Neural progenitor cell (in vitro differentiated cells): ENCODE results near the gene ZNF25. TPM values are rescaled to one million over a fixed set of nuclear protein-coding genes. Genes with fewer than 3 reads are reported as not detected.
A peak's percentile ranks its signal among the peaks of the same experiment; 100 is the strongest.

ENCODE experiments used
- DNase-seq: peaks from one replicate; pipeline ENCODE4 v3.0.0-alpha.2; 2016; ENCODE audit warnings: low spot score
- H2AFZ ChIP-seq: fragments of 200-600 bp; sonication (generic); replicated peaks from 2 replicates; pipeline ENCODE4 v1.6.1; 2016; ENCODE audit warnings: antibody characterized with exemption
- H3F3A ChIP-seq: fragments of 200-600 bp; sonication (generic); 2 replicates; pipeline ENCODE4 v1.6.1; 2016; ENCODE audit warnings: antibody characterized with exemption, low read depth
- H3K27ac ChIP-seq: fragments of 200-600 bp; sonication (generic); 2 replicates; pipeline ENCODE4 v1.5.1; 2016; ENCODE audit warnings: mild to moderate bottlenecking
- H3K27me3 ChIP-seq: fragments of 200-600 bp; sonication (generic); 2 replicates; pipeline ENCODE4 v1.6.1; 2016; ENCODE audit warnings: mild to moderate bottlenecking, moderate library complexity
- H3K36me3 ChIP-seq: fragments of 200-600 bp; sonication (generic); 2 replicates; pipeline ENCODE4 v1.5.1; 2016
- H3K4me1 ChIP-seq: fragments of 200-600 bp; sonication (generic); 2 replicates; pipeline ENCODE4 v1.6.1; 2016; ENCODE audit warnings: mixed run types
- H3K4me2 ChIP-seq: fragments of 200-600 bp; sonication (generic); 2 replicates; pipeline ENCODE4 v1.6.1; 2016
- H3K4me3 ChIP-seq: fragments of 200-600 bp; sonication (generic); 2 replicates; pipeline ENCODE4 v1.5.1; 2016
- H3K79me2 ChIP-seq: fragments of 200-600 bp; sonication (generic); 2 replicates; pipeline ENCODE4 v1.6.1; 2016; ENCODE audit warnings: low read depth
- H3K9ac ChIP-seq: fragments of 200-600 bp; sonication (generic); 2 replicates; pipeline ENCODE4 v1.6.1; 2016
- H3K9me3 ChIP-seq: fragments of 200-600 bp; sonication (generic); 2 replicates; pipeline ENCODE4 v1.5.1; 2016; ENCODE audit warnings: low read depth
- H4K20me1 ChIP-seq: fragments of 200-600 bp; sonication (generic); 2 replicates; pipeline ENCODE4 v1.6.1; 2016; ENCODE audit warnings: low read depth
- H3K27ac Mint-ChIP-seq: 3 replicates; pipeline ENCODE4 v1.8.0; 2021; ENCODE audit warnings: mixed read lengths
- H3K27me3 Mint-ChIP-seq: 2 replicates; pipeline ENCODE4 v1.8.0; 2022; ENCODE audit warnings: low read depth, mild to moderate bottlenecking, inconsistent platforms, moderate library complexity, mixed read lengths; ENCODE audit not compliant: insufficient read depth
- H3K36me3 Mint-ChIP-seq: 3 replicates; pipeline ENCODE4 v1.8.0; 2021; ENCODE audit warnings: mixed read lengths
- H3K4me1 Mint-ChIP-seq: 3 replicates; pipeline ENCODE4 v1.8.0; 2021; ENCODE audit warnings: mixed read lengths
- H3K4me3 Mint-ChIP-seq: 3 replicates; pipeline ENCODE4 v1.8.0; 2021; ENCODE audit warnings: mild to moderate bottlenecking, moderate library complexity, mixed read lengths
- H3K9me3 Mint-ChIP-seq: 3 replicates; pipeline ENCODE4 v1.8.0; 2020; ENCODE audit warnings: mixed read lengths
- EZH2 ChIP-seq: fragments of 200-600 bp; sonication (generic); IDR thresholded peaks from 2 replicates; pipeline ENCODE4 v1.6.1; 2017; ENCODE audit warnings: antibody characterized with exemption, mild to moderate bottlenecking, moderate library complexity
- EZH2phosphoT487 ChIP-seq: fragments of 200-600 bp; sonication (generic); IDR thresholded peaks from 2 replicates; pipeline ENCODE4 v1.6.1; 2017; ENCODE audit warnings: antibody characterized with exemption
- total RNA-seq: library from RNA; depleted of rRNA; stranded (reverse); fragments of >200 nt; gene quantifications from 2 replicates; pipeline ENCODE4 v1.2.3, GENCODE V29; 2015; ENCODE audit warnings: low replicate concordance
- TF ChIP-seq, protein P1 (sequence below): fragments of 200-600 bp; sonication (generic); IDR thresholded peaks from 2 replicates; pipeline ENCODE4 v1.5.1; 2017; ENCODE audit warnings: antibody characterized with exemption, mild to moderate bottlenecking

The ZNF25 gene
- total RNA-seq, 1 donor from 2014 or later: 4.8 TPM

GRCh38 chr10:37960591-37961137 is 15.8 kb downstream of the ZNF25 start:
- Mint-ChIP-seq H3K4me3 (no peak overlapping the region), H3K9me3 (peaks cover 31% of the 10 kb centered on the region), H3K4me1 (no peaks in the 10 kb centered on the region), H3K36me3 (peaks cover 46% of the 10 kb centered on the region), H3K27me3 (peaks cover 4% of the 10 kb centered on the region), H3K27ac (no peak overlapping the region)
- H3K27ac ChIP-seq: no peak overlapping the region
- no peaks in the 10 kb centered on the region for H3F3A ChIP-seq
- H4K20me1 ChIP-seq: no peaks in the 10 kb centered on the region
- H3K27me3 ChIP-seq: no peaks in the 10 kb centered on the region
- no peaks in the 10 kb centered on the region for H3K36me3 ChIP-seq
- no peak overlapping the region for H3K4me3 ChIP-seq
- H3K9me3 ChIP-seq: no peaks in the 10 kb centered on the region
- no peak overlapping the region for H3K9ac ChIP-seq
- DNase-seq: no peak
- no peaks in the 10 kb centered on the region for H3K4me1 ChIP-seq
- H3K79me2 ChIP-seq: no peaks in the 10 kb centered on the region
- no peak for TF ChIP-seq EZH2phosphoT487
- TF ChIP-seq, protein P1, sequence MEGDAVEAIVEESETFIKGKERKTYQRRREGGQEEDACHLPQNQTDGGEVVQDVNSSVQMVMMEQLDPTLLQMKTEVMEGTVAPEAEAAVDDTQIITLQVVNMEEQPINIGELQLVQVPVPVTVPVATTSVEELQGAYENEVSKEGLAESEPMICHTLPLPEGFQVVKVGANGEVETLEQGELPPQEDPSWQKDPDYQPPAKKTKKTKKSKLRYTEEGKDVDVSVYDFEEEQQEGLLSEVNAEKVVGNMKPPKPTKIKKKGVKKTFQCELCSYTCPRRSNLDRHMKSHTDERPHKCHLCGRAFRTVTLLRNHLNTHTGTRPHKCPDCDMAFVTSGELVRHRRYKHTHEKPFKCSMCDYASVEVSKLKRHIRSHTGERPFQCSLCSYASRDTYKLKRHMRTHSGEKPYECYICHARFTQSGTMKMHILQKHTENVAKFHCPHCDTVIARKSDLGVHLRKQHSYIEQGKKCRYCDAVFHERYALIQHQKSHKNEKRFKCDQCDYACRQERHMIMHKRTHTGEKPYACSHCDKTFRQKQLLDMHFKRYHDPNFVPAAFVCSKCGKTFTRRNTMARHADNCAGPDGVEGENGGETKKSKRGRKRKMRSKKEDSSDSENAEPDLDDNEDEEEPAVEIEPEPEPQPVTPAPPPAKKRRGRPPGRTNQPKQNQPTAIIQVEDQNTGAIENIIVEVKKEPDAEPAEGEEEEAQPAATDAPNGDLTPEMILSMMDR: no peak
- TF ChIP-seq EZH2: no peak
- no peak overlapping the region for H3K4me2 ChIP-seq
- H2AFZ ChIP-seq: no peak overlapping the region

DNA sequence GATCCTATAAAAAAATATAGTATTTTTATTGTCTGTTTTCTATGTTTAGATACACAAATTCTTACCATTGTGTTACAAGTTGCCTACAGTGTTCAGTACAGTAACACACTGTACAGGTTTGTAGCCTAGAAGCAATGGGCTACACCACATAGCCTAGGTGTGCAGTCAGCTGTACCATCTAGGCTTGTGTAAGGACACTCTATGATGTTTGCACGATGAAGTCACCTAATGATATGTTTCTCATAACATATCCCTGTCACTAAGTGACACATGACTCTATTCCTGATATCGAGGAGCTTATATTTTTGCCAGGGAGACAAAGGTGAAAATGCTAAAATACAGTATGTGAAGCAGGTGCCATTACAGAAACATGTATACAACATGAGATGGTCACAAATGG is 18.6 kb downstream of the ZNF25 start:
- H3K36me3 Mint-ChIP-seq: peaks cover 58% of the 10 kb centered on the region

DNA sequence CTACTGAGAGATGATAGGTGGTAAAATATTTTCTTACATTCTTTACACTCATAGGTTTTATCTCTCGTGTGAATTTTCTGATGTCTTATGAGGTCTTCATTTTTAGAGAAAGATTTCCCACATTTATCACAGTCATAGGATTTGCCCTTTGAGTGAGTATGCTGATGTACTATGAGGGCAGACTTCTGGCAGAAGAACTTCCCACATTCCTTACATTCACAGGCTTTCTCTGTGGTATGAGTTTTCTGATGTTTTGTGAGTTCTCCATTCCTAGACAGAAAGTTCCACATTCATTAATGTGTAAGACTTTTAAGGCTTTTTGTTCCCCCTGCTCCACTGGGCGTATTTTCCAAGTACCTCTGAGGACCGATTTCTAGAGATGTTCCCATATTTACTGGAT is 23.5 kb downstream of the ZNF25 start:
- Histone ChIP-seq H3K9ac (no peak overlapping the region), H2AFZ (no peak overlapping the region), H3K79me2 (no peaks in the 10 kb centered on the region), H3K4me3 (no peak overlapping the region), H4K20me1 (no peaks in the 10 kb centered on the region), H3K27me3 (no peaks in the 10 kb centered on the region), H3K27ac (no peak overlapping the region), H3K36me3 (peaks cover 10% of the 10 kb centered on the region), H3K9me3 (peaks cover 18% of the 10 kb centered on the region), H3K4me1 (no peaks in the 10 kb centered on the region), H3K4me2 (no peak overlapping the region), H3F3A (no peaks in the 10 kb centered on the region)
- Mint-ChIP-seq H3K4me1 (peaks cover 10% of the 10 kb centered on the region), H3K4me3 (no peak overlapping the region), H3K27ac (peak overlapping the region; percentile 16), H3K9me3 (peaks cover 28% of the 10 kb centered on the region), H3K36me3 (peaks cover 70% of the 10 kb centered on the region), H3K27me3 (no peaks in the 10 kb centered on the region)
- DNase-seq: no peak
- TF ChIP-seq EZH2phosphoT487: no peak
- TF ChIP-seq EZH2: no peak
- TF ChIP-seq, protein P1: no peak

More for the DNA sequence above, 18.6 kb downstream of the ZNF25 start:
- TF ChIP-seq EZH2: no peak
- TF ChIP-seq, protein P1: no peak
- TF ChIP-seq EZH2phosphoT487: no peak
- H3K4me1 Mint-ChIP-seq: peaks cover under 1% of the 10 kb centered on the region
- Histone ChIP-seq H3K79me2 (no peaks in the 10 kb centered on the region), H3K4me3 (no peak overlapping the region), H3K36me3 (no peaks in the 10 kb centered on the region), H3K4me2 (no peak overlapping the region), H3K9me3 (peaks cover 10% of the 10 kb centered on the region), H2AFZ (no peak overlapping the region), H3F3A (no peaks in the 10 kb centered on the region), H3K27ac (no peak overlapping the region), H3K9ac (no peak overlapping the region), H3K27me3 (no peaks in the 10 kb centered on the region), H3K4me1 (no peaks in the 10 kb centered on the region), H4K20me1 (no peaks in the 10 kb centered on the region)
- H3K27me3 Mint-ChIP-seq: peaks cover 4% of the 10 kb centered on the region
- H3K4me3 Mint-ChIP-seq: no peak overlapping the region
- no peak overlapping the region for H3K27ac Mint-ChIP-seq
- peaks cover 32% of the 10 kb centered on the region for H3K9me3 Mint-ChIP-seq
- DNase-seq: no peak
